Osteocyte (in vitro differentiated cells): ENCODE measurements around the gene ACHE. TPM values are rescaled to one million over a fixed set of nuclear protein-coding genes. Genes with fewer than 3 reads are reported as not detected.

Source experiments
- DNase-seq: peaks from one replicate; pipeline ENCODE4 v3.0.0; 2021; ENCODE audit warnings: mixed read lengths; ENCODE audit not compliant: unreplicated experiment; ENCODE audit errors: extremely low spot score
- H3K27ac Mint-ChIP-seq: one replicate; pipeline ENCODE4 v1.8.0; 2021; ENCODE audit warnings: mild to moderate bottlenecking, mixed read lengths; ENCODE audit not compliant: unreplicated experiment
- H3K27me3 Mint-ChIP-seq: one replicate; pipeline ENCODE4 v1.8.0; 2021; ENCODE audit warnings: mixed read lengths; ENCODE audit not compliant: unreplicated experiment
- H3K36me3 Mint-ChIP-seq: one replicate; pipeline ENCODE4 v1.8.0; 2021; ENCODE audit warnings: mixed read lengths; ENCODE audit not compliant: unreplicated experiment
- H3K4me1 Mint-ChIP-seq: one replicate; pipeline ENCODE4 v1.8.0; 2021; ENCODE audit warnings: mixed read lengths; ENCODE audit not compliant: unreplicated experiment
- H3K4me3 Mint-ChIP-seq: one replicate; pipeline ENCODE4 v1.8.0; 2021; ENCODE audit warnings: mild to moderate bottlenecking, moderate library complexity, mixed read lengths; ENCODE audit not compliant: unreplicated experiment
- H3K9me3 Mint-ChIP-seq: one replicate; pipeline ENCODE4 v1.8.0; 2021; ENCODE audit warnings: mixed read lengths; ENCODE audit not compliant: unreplicated experiment
- CTCF ChIP-seq: fragments of 200-600 bp; sonication (generic); IDR thresholded peaks from 2 replicates; pipeline ENCODE4 v1.5.0; 2021; ENCODE audit warnings: antibody characterized with exemption, mild to moderate bottlenecking, moderate library complexity
- total RNA-seq: library from RNA; stranded (reverse); gene quantifications from 2 replicates; pipeline ENCODE4 v1.2.1, GENCODE V29; 2021

ACHE gene
- total RNA-seq, 1 donor from 2014 or later, result 2.2 TPM

GRCh38 chr7:100886142-100886935 lies 9.3 kb downstream of the ACHE start:
- no peaks in the 10 kb centered on the region for H3K9me3 Mint-ChIP-seq
- no peak overlapping the region for H3K4me3 Mint-ChIP-seq
- no peak for DNase-seq
- peaks cover 60% of the 10 kb centered on the region for H3K36me3 Mint-ChIP-seq
- no peak overlapping the region for H3K27ac Mint-ChIP-seq
- no peaks in the 10 kb centered on the region for H3K27me3 Mint-ChIP-seq
- TF ChIP-seq CTCF, result no peak
- peaks cover 27% of the 10 kb centered on the region for H3K4me1 Mint-ChIP-seq

- peaks cover 63% of the 10 kb centered on the region for H3K36me3 Mint-ChIP-seq
- H3K4me3 Mint-ChIP-seq, result no peak overlapping the region
- H3K27ac Mint-ChIP-seq, result no peak overlapping the region
- TF ChIP-seq CTCF, result no peak
- peaks cover 25% of the 10 kb centered on the region for H3K4me1 Mint-ChIP-seq
- no peak for DNase-seq
- no peaks in the 10 kb centered on the region for H3K9me3 Mint-ChIP-seq
- no peaks in the 10 kb centered on the region for H3K27me3 Mint-ChIP-seq
Measured at GRCh38 chr7:100885440-100886141, 10.1 kb downstream of the ACHE start.

DNA sequence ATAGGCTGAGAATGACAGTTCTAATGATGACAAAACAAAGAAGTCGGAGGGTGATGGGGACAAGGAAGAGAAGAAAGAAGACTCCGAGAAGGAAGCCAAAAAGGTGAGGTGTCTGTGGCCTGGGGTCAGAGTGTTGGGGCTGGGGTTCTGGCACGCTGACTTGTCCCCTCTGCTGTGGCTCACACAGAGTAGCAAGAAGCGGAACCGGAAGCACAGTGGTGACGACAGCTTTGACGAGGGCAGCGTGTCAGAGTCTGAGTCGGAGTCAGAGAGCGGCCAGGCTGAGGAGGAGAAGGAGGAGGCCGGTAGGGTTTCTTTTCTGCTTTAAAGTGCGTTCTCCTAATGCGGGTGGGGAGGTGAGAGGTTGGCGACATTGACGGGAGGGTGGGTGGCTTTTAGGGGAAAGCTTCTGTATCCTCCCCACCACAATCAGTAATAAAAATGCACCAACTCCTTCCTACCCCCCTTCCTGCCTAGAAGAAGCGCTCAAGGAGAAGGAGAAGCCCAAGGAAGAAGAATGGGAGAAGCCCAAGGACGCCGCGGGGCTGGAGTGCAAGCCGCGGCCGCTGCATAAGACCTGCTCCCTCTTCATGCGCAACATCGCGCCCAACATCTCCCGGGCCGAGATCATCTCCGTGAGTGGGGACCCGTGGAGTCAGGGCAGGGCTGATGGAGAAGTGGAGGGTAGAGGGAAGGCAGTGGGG lies 10.8 kb downstream of the ACHE start:
- H3K36me3 Mint-ChIP-seq, result peaks cover 68% of the 10 kb centered on the region
- no peak for TF ChIP-seq CTCF
- peak overlapping the region; percentile 38 for H3K27ac Mint-ChIP-seq

GRCh38 chr7:100882785-100883526 lies 12.7 kb downstream of the ACHE start:
- TF ChIP-seq CTCF, result no peak
- peaks cover 70% of the 10 kb centered on the region for H3K36me3 Mint-ChIP-seq
- H3K27me3 Mint-ChIP-seq, result no peaks in the 10 kb centered on the region
- H3K4me1 Mint-ChIP-seq, result peaks cover 25% of the 10 kb centered on the region
- DNase-seq, result no peak
- H3K4me3 Mint-ChIP-seq, result no peak overlapping the region
- no peaks in the 10 kb centered on the region for H3K9me3 Mint-ChIP-seq
- H3K27ac Mint-ChIP-seq, result peak overlapping the region; percentile 28

More for the DNA sequence above, 10.8 kb downstream of the ACHE start:
- no peak for DNase-seq
- Mint-ChIP-seq H3K27me3 (no peaks in the 10 kb centered on the region), H3K4me1 (peaks cover 22% of the 10 kb centered on the region), H3K4me3 (no peak overlapping the region), H3K9me3 (no peaks in the 10 kb centered on the region)
